ENCODE data around the gene ADARB2.

Gene ADARB2

DNA sequence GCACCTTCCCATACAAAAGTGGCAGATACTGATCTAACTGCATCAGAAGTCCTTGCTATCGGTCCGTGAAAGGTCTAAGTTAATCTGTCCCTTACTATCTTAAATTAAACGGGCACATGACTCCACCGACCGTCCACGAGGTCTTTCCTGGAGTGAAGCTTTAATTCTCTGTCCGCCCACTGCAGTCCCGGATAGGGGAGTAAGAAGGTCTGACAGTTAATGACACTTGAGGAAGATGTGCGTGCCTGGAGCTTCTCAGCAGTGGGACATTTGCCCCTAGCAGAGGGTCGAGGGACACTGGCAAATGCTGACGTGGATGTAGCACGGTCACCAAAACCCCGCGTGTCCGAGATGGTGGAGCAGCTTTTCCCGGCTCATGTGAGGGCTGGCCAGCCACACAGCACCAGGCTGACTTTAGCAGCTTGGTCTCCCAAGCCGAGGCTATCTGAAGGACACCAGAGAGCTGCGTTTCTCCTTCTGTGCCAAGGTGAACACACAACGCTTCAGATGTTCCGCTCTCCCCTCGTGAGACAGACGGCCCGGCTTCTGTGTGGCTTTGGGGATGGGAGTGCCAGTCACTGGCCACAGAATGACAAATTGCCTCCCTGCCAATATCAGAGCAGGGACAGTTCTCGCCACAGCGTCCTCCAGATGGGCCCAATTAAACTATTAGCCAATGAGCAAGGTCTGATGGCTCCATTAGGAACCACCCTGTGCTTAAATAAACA lies 86.6 kb downstream of the ADARB2 start:
- no peak overlapping the region for H3K4me3 ChIP-seq (ENCODE audit: low read depth, low read length)
- CTCF ChIA-PET, result no interaction called here
- DNase-seq (ENCODE audit: low read depth, low spot score), result no peak
- POLR2A ChIA-PET, result no interaction called here
- TF ChIP-seq, protein P1, sequence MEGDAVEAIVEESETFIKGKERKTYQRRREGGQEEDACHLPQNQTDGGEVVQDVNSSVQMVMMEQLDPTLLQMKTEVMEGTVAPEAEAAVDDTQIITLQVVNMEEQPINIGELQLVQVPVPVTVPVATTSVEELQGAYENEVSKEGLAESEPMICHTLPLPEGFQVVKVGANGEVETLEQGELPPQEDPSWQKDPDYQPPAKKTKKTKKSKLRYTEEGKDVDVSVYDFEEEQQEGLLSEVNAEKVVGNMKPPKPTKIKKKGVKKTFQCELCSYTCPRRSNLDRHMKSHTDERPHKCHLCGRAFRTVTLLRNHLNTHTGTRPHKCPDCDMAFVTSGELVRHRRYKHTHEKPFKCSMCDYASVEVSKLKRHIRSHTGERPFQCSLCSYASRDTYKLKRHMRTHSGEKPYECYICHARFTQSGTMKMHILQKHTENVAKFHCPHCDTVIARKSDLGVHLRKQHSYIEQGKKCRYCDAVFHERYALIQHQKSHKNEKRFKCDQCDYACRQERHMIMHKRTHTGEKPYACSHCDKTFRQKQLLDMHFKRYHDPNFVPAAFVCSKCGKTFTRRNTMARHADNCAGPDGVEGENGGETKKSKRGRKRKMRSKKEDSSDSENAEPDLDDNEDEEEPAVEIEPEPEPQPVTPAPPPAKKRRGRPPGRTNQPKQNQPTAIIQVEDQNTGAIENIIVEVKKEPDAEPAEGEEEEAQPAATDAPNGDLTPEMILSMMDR (IDR thresholded peaks at IDR 0.05; ENCODE audit: insufficient read depth, low read length, missing control alignments), result no peak

- ChIA-PET CTCF (no interaction called here), POLR2A (no interaction called here)
- H3K4me3 ChIP-seq (ENCODE audit: low read depth, low read length), result no peak overlapping the region
- TF ChIP-seq, protein P1 (IDR thresholded peaks at IDR 0.05; ENCODE audit: insufficient read depth, low read length, missing control alignments), result no peak
- DNase-seq (ENCODE audit: low read depth, low spot score), result no peak
These were observed 88.7 kb downstream of the ADARB2 start for GRCh38 chr10:1648648-1649047.

- TF ChIP-seq, protein P1 (IDR thresholded peaks at IDR 0.05; ENCODE audit: insufficient read depth, low read length, missing control alignments), result no peak
- ChIA-PET POLR2A (no interaction called here), CTCF (no interaction called here)
- H3K4me3 ChIP-seq (ENCODE audit: low read depth, low read length), result no peak overlapping the region
- no peak for DNase-seq (ENCODE audit: low read depth, low spot score)
These were observed 91.0 kb downstream of the ADARB2 start for GRCh38 chr10:1646332-1646731.

- no peak for DNase-seq (ENCODE audit: low read depth, low spot score)
- ChIA-PET POLR2A (no interaction called here), CTCF (no interaction called here)
- no peak overlapping the region for H3K4me3 ChIP-seq (ENCODE audit: low read depth, low read length)
- TF ChIP-seq, protein P1 (IDR thresholded peaks at IDR 0.05; ENCODE audit: insufficient read depth, low read length, missing control alignments), result no peak
These were observed 91.4 kb downstream of the ADARB2 start for GRCh38 chr10:1645896-1646295.

DNA sequence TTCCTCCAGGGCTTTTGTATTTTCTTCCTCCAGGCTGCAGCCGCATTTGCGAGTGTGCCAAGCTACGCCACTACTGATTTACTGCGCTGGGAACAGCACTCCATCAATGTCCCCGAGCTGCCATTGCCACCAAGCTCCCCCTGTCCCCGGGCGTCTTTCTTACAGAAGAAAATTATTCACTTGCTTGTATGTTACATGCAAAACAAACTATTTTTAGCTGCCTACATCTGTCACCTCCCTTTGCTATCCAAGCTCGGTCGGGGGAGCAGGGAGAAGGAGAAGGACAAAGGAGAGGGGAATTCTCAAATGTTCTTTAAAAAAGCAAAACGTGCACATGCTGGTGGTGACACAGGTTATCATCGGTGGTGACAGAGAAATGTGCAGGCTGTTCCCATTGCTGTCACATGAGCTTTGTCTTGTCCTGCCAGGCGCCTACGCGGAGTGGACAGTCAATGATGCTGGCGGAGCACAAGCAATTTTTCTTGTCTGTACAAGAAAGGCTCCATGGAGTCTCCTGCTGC lies 93.1 kb downstream of the ADARB2 start:
- TF ChIP-seq, protein P1 (IDR thresholded peaks at IDR 0.05; ENCODE audit: insufficient read depth, low read length, missing control alignments), result no peak
- H3K4me3 ChIP-seq (ENCODE audit: low read depth, low read length), result no peak overlapping the region
- CTCF ChIA-PET, result no interaction called here
- POLR2A ChIA-PET, result no interaction called here
- no peak for DNase-seq (ENCODE audit: low read depth, low spot score)

DNA sequence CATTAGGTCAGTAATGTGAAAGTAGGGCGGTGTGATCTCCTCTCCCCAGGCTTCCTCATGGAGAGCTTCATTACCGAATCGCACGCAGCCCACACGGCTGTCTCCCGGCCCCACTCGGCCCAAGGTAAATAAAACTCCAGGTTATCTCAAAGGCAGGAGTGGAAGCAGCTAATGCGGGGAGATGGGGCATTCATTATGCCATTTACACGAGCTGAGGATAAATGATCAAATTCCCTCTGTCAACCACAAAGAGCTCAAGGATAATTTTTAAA lies 93.5 kb downstream of the ADARB2 start:
- ChIA-PET POLR2A (no interaction called here), CTCF (no interaction called here)
- H3K4me3 ChIP-seq (ENCODE audit: low read depth, low read length), result no peak overlapping the region
- no peak for DNase-seq (ENCODE audit: low read depth, low spot score)
- TF ChIP-seq, protein P1 (IDR thresholded peaks at IDR 0.05; ENCODE audit: insufficient read depth, low read length, missing control alignments), result no peak

All from AG04449 (cell line).